ENCODE data around the gene MAP2K5.

MAP2K5 gene

GRCh38 chr15:67781907-67782690, 239.6 kb downstream of the MAP2K5 start:
- H3K36me3 ChIP-seq (ENCODE audit: control insufficient read depth, insufficient read depth, low read length): no peaks in the 10 kb centered on the region
- peaks cover 7% of the 10 kb centered on the region for H3K4me1 ChIP-seq (ENCODE audit: control insufficient read depth, insufficient read depth, low read length, poor library complexity, severe bottlenecking)
- no peaks in the 10 kb centered on the region for H3K27me3 ChIP-seq (replicated peaks; ENCODE audit: control insufficient read depth, insufficient read depth, low read length, poor library complexity, severe bottlenecking)
- DNase-seq: no peak
- no peaks in the 10 kb centered on the region for H3K9me3 ChIP-seq (ENCODE audit: control insufficient read depth, low read length)
- no peak overlapping the region for H3K4me3 ChIP-seq (ENCODE audit: insufficient read depth, low read depth, low read length, poor library complexity, severe bottlenecking)
- H3K27ac ChIP-seq (ENCODE audit: insufficient read depth, low read length, poor library complexity, severe bottlenecking): no peak overlapping the region

DNA sequence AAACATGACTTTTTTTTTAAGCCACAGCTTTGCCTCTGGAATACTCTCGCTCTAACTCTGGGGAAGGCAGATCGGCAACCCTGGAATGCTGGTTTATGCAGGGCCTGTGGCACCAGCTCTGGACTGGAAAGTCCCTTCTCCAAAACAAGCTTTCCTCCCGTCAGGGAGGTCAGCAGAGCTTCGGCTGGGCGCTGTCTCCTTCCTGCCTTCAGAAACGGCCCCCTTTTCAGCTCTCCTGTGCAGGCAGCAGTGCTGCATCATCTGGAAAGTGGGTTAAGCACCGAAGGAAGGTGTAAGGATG, 240.1 kb downstream of the MAP2K5 start:
- Histone ChIP-seq H3K9me3 (ENCODE audit: control insufficient read depth, low read length) (no peaks in the 10 kb centered on the region), H3K27ac (ENCODE audit: insufficient read depth, low read length, poor library complexity, severe bottlenecking) (no peak overlapping the region), H3K4me3 (ENCODE audit: insufficient read depth, low read depth, low read length, poor library complexity, severe bottlenecking) (no peak overlapping the region), H3K4me1 (ENCODE audit: control insufficient read depth, insufficient read depth, low read length, poor library complexity, severe bottlenecking) (peaks cover 7% of the 10 kb centered on the region), H3K36me3 (ENCODE audit: control insufficient read depth, insufficient read depth, low read length) (no peaks in the 10 kb centered on the region), H3K27me3 (replicated peaks; ENCODE audit: control insufficient read depth, insufficient read depth, low read length, poor library complexity, severe bottlenecking) (no peaks in the 10 kb centered on the region)
- DNase-seq: no peak

DNA sequence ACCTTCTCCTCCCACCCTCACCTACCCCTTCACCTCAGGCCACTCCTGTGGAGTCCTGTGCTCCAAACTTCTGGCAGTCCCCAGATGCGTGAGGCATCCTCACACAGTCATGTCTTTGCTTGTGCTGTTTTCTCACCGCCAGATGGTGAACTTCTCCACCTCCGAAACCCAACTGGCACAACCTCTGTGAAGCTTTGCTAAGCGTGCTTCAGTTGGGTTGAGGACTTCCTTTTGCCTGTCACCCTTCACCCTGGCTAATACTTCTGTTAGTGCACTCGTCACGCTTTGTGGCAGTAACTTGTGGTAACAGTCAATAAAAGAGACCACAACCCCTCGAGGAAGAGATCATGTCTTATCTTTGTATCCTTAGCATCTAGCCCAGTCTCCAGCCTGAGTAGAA, 240.8 kb downstream of the MAP2K5 start:
- DNase-seq: peak in 2 of 3 donors; percentile 5 to 32

GRCh38 chr15:67784090-67784781, 241.7 kb downstream of the MAP2K5 start:
- no peak overlapping the region for H3K4me3 ChIP-seq (ENCODE audit: insufficient read depth, low read depth, low read length, poor library complexity, severe bottlenecking)
- H3K9me3 ChIP-seq (ENCODE audit: control insufficient read depth, low read length): no peaks in the 10 kb centered on the region
- H3K27me3 ChIP-seq (replicated peaks; ENCODE audit: control insufficient read depth, insufficient read depth, low read length, poor library complexity, severe bottlenecking): no peaks in the 10 kb centered on the region
- peaks cover 7% of the 10 kb centered on the region for H3K4me1 ChIP-seq (ENCODE audit: control insufficient read depth, insufficient read depth, low read length, poor library complexity, severe bottlenecking)
- no peak for DNase-seq
- no peaks in the 10 kb centered on the region for H3K36me3 ChIP-seq (ENCODE audit: control insufficient read depth, insufficient read depth, low read length)
- no peak overlapping the region for H3K27ac ChIP-seq (ENCODE audit: insufficient read depth, low read length, poor library complexity, severe bottlenecking)

More for the DNA sequence above, 240.8 kb downstream of the MAP2K5 start:
- Histone ChIP-seq H3K4me1 (ENCODE audit: control insufficient read depth, insufficient read depth, low read length, poor library complexity, severe bottlenecking) (peaks cover 7% of the 10 kb centered on the region), H3K27ac (ENCODE audit: insufficient read depth, low read length, poor library complexity, severe bottlenecking) (no peak overlapping the region), H3K36me3 (ENCODE audit: control insufficient read depth, insufficient read depth, low read length) (no peaks in the 10 kb centered on the region), H3K27me3 (replicated peaks; ENCODE audit: control insufficient read depth, insufficient read depth, low read length, poor library complexity, severe bottlenecking) (no peaks in the 10 kb centered on the region), H3K9me3 (ENCODE audit: control insufficient read depth, low read length) (no peaks in the 10 kb centered on the region), H3K4me3 (ENCODE audit: insufficient read depth, low read depth, low read length, poor library complexity, severe bottlenecking) (no peak overlapping the region)

GRCh38 chr15:67784856-67785430, 242.4 kb downstream of the MAP2K5 start:
- Histone ChIP-seq H3K4me3 (ENCODE audit: insufficient read depth, low read depth, low read length, poor library complexity, severe bottlenecking) (no peak overlapping the region), H3K27ac (ENCODE audit: insufficient read depth, low read length, poor library complexity, severe bottlenecking) (no peak overlapping the region), H3K27me3 (replicated peaks; ENCODE audit: control insufficient read depth, insufficient read depth, low read length, poor library complexity, severe bottlenecking) (no peaks in the 10 kb centered on the region), H3K9me3 (ENCODE audit: control insufficient read depth, low read length) (no peaks in the 10 kb centered on the region), H3K36me3 (ENCODE audit: control insufficient read depth, insufficient read depth, low read length) (no peaks in the 10 kb centered on the region), H3K4me1 (ENCODE audit: control insufficient read depth, insufficient read depth, low read length, poor library complexity, severe bottlenecking) (peaks cover 7% of the 10 kb centered on the region)
- no peak for DNase-seq

GRCh38 chr15:67785431-67785830, 242.9 kb downstream of the MAP2K5 start:
- H3K9me3 ChIP-seq (ENCODE audit: control insufficient read depth, low read length): no peaks in the 10 kb centered on the region
- H3K4me1 ChIP-seq (ENCODE audit: control insufficient read depth, insufficient read depth, low read length, poor library complexity, severe bottlenecking): peaks cover 7% of the 10 kb centered on the region
- no peak for DNase-seq
- H3K36me3 ChIP-seq (ENCODE audit: control insufficient read depth, insufficient read depth, low read length): no peaks in the 10 kb centered on the region
- no peaks in the 10 kb centered on the region for H3K27me3 ChIP-seq (replicated peaks; ENCODE audit: control insufficient read depth, insufficient read depth, low read length, poor library complexity, severe bottlenecking)
- H3K4me3 ChIP-seq (ENCODE audit: insufficient read depth, low read depth, low read length, poor library complexity, severe bottlenecking): no peak overlapping the region
- no peak overlapping the region for H3K27ac ChIP-seq (ENCODE audit: insufficient read depth, low read length, poor library complexity, severe bottlenecking)

DNA sequence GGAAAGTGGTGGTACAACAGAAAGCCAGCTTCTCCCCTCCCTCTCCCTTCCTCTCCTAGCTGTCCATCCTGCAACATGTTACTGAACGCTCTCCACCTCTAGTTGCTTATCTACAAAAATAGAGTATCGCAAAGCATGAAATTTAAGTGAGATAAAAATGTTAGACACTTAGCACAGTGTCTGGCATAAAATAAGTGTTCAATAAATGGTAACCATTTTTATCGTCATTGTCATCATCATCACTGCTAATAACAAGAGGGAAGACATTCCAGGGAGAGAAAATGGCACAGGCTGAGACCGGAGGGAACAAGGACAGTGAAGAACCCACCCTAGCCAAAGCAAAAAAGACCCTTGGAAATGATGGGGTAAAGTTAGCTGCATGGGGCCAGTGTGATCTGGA, 244.1 kb downstream of the MAP2K5 start:
- H3K4me1 ChIP-seq (ENCODE audit: control insufficient read depth, insufficient read depth, low read length, poor library complexity, severe bottlenecking): peaks cover 7% of the 10 kb centered on the region
- no peaks in the 10 kb centered on the region for H3K9me3 ChIP-seq (ENCODE audit: control insufficient read depth, low read length)
- H3K4me3 ChIP-seq (ENCODE audit: insufficient read depth, low read depth, low read length, poor library complexity, severe bottlenecking): no peak overlapping the region
- H3K36me3 ChIP-seq (ENCODE audit: control insufficient read depth, insufficient read depth, low read length): no peaks in the 10 kb centered on the region
- H3K27ac ChIP-seq (ENCODE audit: insufficient read depth, low read length, poor library complexity, severe bottlenecking): no peak overlapping the region
- no peak for DNase-seq
- no peaks in the 10 kb centered on the region for H3K27me3 ChIP-seq (replicated peaks; ENCODE audit: control insufficient read depth, insufficient read depth, low read length, poor library complexity, severe bottlenecking)

GRCh38 chr15:67788986-67789385, 246.5 kb downstream of the MAP2K5 start:
- DNase-seq: no peak
- Histone ChIP-seq H3K4me1 (ENCODE audit: control insufficient read depth, insufficient read depth, low read length, poor library complexity, severe bottlenecking) (no peaks in the 10 kb centered on the region), H3K9me3 (ENCODE audit: control insufficient read depth, low read length) (no peaks in the 10 kb centered on the region), H3K4me3 (ENCODE audit: insufficient read depth, low read depth, low read length, poor library complexity, severe bottlenecking) (no peak overlapping the region), H3K27ac (ENCODE audit: insufficient read depth, low read length, poor library complexity, severe bottlenecking) (no peak overlapping the region), H3K36me3 (ENCODE audit: control insufficient read depth, insufficient read depth, low read length) (no peaks in the 10 kb centered on the region), H3K27me3 (replicated peaks; ENCODE audit: control insufficient read depth, insufficient read depth, low read length, poor library complexity, severe bottlenecking) (no peaks in the 10 kb centered on the region)

DNA sequence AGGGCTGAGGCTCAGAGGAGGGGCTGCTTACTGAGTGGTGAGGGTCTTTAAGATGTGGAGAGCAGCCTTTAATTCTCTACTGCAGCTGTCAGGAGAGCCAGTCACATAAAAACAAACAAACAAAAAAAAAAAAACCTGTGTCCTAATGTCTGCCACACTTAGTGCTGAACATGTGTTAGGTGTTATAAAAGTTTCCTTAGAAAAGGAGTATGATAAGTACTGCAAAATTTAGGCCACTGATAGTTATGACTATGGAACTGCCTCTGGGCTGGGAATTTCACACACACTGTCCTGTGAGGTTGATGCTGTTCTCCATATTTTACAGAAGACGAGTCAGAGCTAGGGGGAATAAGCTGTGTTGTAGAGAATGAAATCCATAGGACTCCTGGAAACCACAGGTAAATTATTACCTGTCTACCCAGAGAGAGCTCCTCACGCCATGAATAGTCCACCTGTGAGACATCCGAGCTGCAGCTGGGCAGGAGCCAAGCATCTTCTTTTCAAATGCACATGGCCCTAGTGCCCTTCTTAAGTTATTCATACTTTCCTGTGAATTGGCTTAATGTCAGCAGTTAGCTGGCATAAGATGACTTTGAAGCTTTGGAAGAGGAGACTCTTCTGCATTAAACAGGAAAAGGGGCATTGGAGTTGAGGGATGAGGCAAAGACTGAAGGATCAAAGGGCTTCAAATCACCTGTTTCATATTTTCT, 248.3 kb downstream of the MAP2K5 start:
- no peaks in the 10 kb centered on the region for H3K9me3 ChIP-seq (ENCODE audit: control insufficient read depth, low read length)
- no peak for DNase-seq
- H3K4me1 ChIP-seq (ENCODE audit: control insufficient read depth, insufficient read depth, low read length, poor library complexity, severe bottlenecking): no peaks in the 10 kb centered on the region
- H3K27me3 ChIP-seq (replicated peaks; ENCODE audit: control insufficient read depth, insufficient read depth, low read length, poor library complexity, severe bottlenecking): no peaks in the 10 kb centered on the region
- no peak overlapping the region for H3K4me3 ChIP-seq (ENCODE audit: insufficient read depth, low read depth, low read length, poor library complexity, severe bottlenecking)
- H3K36me3 ChIP-seq (ENCODE audit: control insufficient read depth, insufficient read depth, low read length): no peaks in the 10 kb centered on the region
- H3K27ac ChIP-seq (ENCODE audit: insufficient read depth, low read length, poor library complexity, severe bottlenecking): no peak overlapping the region
